Pancreas (tissue), 10 donors: ENCODE results near the gene TRRAP. TPM values are rescaled to one million over a fixed set of nuclear protein-coding genes. Genes with fewer than 3 reads are reported as not detected.

Source experiments
- ATAC-seq, 4 donors: fragments of 200-7000 bp; cut with Tn5 transposase; one replicate each; pipeline versions ENCODE4 v1.8.0 to v1.9.1; 2020; ENCODE audit warnings: mild to moderate bottlenecking in 4 of 4, moderate library complexity in 4 of 4
- DNase-seq, 6 donors: peaks; one replicate each; pipeline ENCODE4 v3.0.0-alpha.2; 2020
- FAIRE-seq: peaks from 2 replicates; lab custom pipeline; 2012; peaks lifted over from hg19 to GRCh38; lab: Jason Lieb, UNC
- H3K27ac ChIP-seq, 4 donors: fragments of 200-600 bp; sonication (generic); 1 replicate in 3 of 4; 2 replicates in 1 of 4; pipeline versions ENCODE4 v1.5.0 to v1.8.0; 2020
- H3K27me3 ChIP-seq, 4 donors: fragments of 200-600 bp; one replicate each; pipeline ENCODE4 v1.8.0; 2021
- H3K36me3 ChIP-seq, 3 donors: fragments of 200-600 bp; sonication (generic) in 1 of 3; one replicate each; pipeline versions ENCODE4 v1.5.0 to v1.8.0; 2020 to 2021
- H3K4me1 ChIP-seq, 3 donors: fragments of 200-600 bp; one replicate each; pipeline ENCODE4 v1.8.0; 2021
- H3K4me3 ChIP-seq, 4 donors: fragments of 200-600 bp; sonication (generic) in 2 of 4; one replicate each; pipeline versions ENCODE4 v1.5.0 to v1.8.0; 2020 to 2021
- H3K9me3 ChIP-seq, 4 donors: fragments of 200-600 bp; one replicate each; pipeline ENCODE4 v1.8.0; 2021
- WGBS, 2 donors: extraction: QIAGEN DNeasy Blood & Tissue Kit; methylation state at CpG; one replicate each; pipeline ENCODE4 v1.1.7; 2013; 5-methylcytosine and 5-hydroxymethylcytosine counted together
- intact Hi-C, 3 donors: fragments of 100-400 bp; cut with DNase I; formaldehyde crosslinking; loops; one replicate each; pipeline versions ENCODE4 v1.11.1 to v1.14.2; 2022
- polyA plus RNA-seq, 2 donors: library from polyadenylated mRNA; stranded (reverse); fragments of 200-250 nt; gene quantifications; one replicate each; pipeline ENCODE4 v1.2.3, GENCODE V29; 2013
- total RNA-seq, 6 donors: library from RNA; stranded (reverse); fragmentation: NEBNext Ultra II Directional in 4 of 6; extraction: Animal tissue kit (Norgen Biotek cat#: 25700) in 4 of 6; gene quantifications; one replicate each; pipeline versions ENCODE4 v1.2.1 to v1.2.4, GENCODE V29; 2021 to 2023
- TF ChIP-seq, protein P1 (sequence below), 4 donors: fragments of 200-600 bp; sonication (generic) in 3 of 4; IDR thresholded peaks; one replicate each; pipeline versions ENCODE4 v1.5.0 to v1.8.0; 2021; ENCODE audit warnings: antibody characterized with exemption in 4 of 4
- donor health status: healthy with polysubstance abuse.
- donor health status: DM: no; HTN: no; CAD: no; lungs with moderate emphysema.
- donor health status: DM: no; HTN: no; CAD: no.
- donor health status: control.
- donor health status: control.
- donor health status: Bipolar disorder and iron deficiency.
- donor health status: DM: yes; HTN: yes; CAD: no.
- donor health status: DM: no; HTN: no; CAD: no.
- donor health status: DM: no; HTN: no; CAD: no.
- donor health status: DM: yes; HTN: yes; CAD: no.

The TRRAP gene
- total and polyA plus RNA-seq, 8 donors, result 10.2 to 25.1 (median 15.6) TPM

- TF ChIP-seq, protein P1, sequence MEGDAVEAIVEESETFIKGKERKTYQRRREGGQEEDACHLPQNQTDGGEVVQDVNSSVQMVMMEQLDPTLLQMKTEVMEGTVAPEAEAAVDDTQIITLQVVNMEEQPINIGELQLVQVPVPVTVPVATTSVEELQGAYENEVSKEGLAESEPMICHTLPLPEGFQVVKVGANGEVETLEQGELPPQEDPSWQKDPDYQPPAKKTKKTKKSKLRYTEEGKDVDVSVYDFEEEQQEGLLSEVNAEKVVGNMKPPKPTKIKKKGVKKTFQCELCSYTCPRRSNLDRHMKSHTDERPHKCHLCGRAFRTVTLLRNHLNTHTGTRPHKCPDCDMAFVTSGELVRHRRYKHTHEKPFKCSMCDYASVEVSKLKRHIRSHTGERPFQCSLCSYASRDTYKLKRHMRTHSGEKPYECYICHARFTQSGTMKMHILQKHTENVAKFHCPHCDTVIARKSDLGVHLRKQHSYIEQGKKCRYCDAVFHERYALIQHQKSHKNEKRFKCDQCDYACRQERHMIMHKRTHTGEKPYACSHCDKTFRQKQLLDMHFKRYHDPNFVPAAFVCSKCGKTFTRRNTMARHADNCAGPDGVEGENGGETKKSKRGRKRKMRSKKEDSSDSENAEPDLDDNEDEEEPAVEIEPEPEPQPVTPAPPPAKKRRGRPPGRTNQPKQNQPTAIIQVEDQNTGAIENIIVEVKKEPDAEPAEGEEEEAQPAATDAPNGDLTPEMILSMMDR (IDR thresholded peaks at IDR 0.05), result no peak
- H3K27ac ChIP-seq, result no peak overlapping the region
- 91 to 92% methylated on average over 7 to 8 of the region's 8 CpGs for WGBS, 2 donors
- H3K4me1 ChIP-seq, result peaks cover 0 to 9% (median 0%) of the 10 kb centered on the region in 3 donors
- H3K36me3 ChIP-seq, result peaks cover 3 to 61% (median 9%) of the 10 kb centered on the region in 3 donors
- no peak for FAIRE-seq
- H3K27me3 ChIP-seq, result no peaks in the 10 kb centered on the region
- H3K9me3 ChIP-seq, result no peaks in the 10 kb centered on the region
- DNase-seq, result no peak
- intact Hi-C loops, result loop anchor here in 1 of 3 donors (10.0 kb wide), 1 partner anchor 258 kb away; no protein-coding TSS in a partner anchor
- ATAC-seq, result no peak
- no peak overlapping the region for H3K4me3 ChIP-seq
These were observed 168.4 kb downstream of the TRRAP start for GRCh38 chr7:99046722-99047121.

- Histone ChIP-seq H3K9me3 (no peaks in the 10 kb centered on the region), H3K27me3 (no peaks in the 10 kb centered on the region), H3K4me1 (peaks cover 0 to 6% (median 0%) of the 10 kb centered on the region in 3 donors), H3K4me3 (no peak overlapping the region), H3K27ac (no peak overlapping the region), H3K36me3 (peaks cover 3 to 70% (median 9%) of the 10 kb centered on the region in 3 donors)
- FAIRE-seq (no peak), ATAC-seq (no peak), DNase-seq (no peak)
- 89 to 95% methylated on average over 15 of the region's 15 CpGs for WGBS, 2 donors
- TF ChIP-seq, protein P1 (IDR thresholded peaks at IDR 0.05), result no peak
- intact Hi-C loops, result loop anchor here in 1 of 3 donors (10.0 kb wide), 1 partner anchor 257 kb away; no protein-coding TSS in a partner anchor
These were observed 169.3 kb downstream of the TRRAP start for GRCh38 chr7:99047526-99048077.

DNA sequence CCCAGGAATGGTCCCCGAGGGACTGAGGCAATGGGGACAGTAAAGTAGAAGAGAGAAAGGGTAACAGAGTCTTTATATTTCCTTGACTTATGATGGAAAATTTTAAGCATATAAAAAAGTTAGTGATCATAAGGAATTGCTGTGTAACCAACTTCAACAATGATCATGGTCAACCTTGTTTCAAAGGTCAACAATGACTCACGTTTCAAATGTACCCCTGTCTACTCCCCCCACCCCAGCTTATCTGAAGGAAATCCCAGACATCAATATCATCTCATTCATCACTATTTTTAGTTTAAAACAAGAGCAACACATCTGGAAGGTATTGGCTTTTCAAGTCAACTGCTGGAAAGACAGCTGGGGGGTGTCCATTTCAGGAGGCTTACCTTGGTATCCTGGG is 172.6 kb downstream of the TRRAP start:
- ATAC-seq, result peak; percentile 32 to 73 (median 50)
- H3K36me3 ChIP-seq, result peaks cover 3 to 69% (median 18%) of the 10 kb centered on the region in 3 donors
- no peak for DNase-seq
- peaks cover 0 to 6% (median 0%) of the 10 kb centered on the region in 3 donors for H3K4me1 ChIP-seq
- 46 to 49% methylated on average over 2 of the region's 2 CpGs for WGBS, 2 donors
- no peaks in the 10 kb centered on the region for H3K27me3 ChIP-seq
- FAIRE-seq, result no peak
- no peak overlapping the region for H3K27ac ChIP-seq
- TF ChIP-seq, protein P1 (IDR thresholded peaks at IDR 0.05), result no peak
- no peaks in the 10 kb centered on the region for H3K9me3 ChIP-seq
- no peak overlapping the region for H3K4me3 ChIP-seq
- intact Hi-C loops, result loop anchor here in 1 of 3 donors (10.0 kb wide), 1 partner anchor 94 kb away; the partner anchor contains the start of gene SMURF1

- WGBS, 2 donors, result 88 to 92% methylated on average over 9 of the region's 9 CpGs
- FAIRE-seq (no peak), DNase-seq (no peak), ATAC-seq (no peak)
- Histone ChIP-seq H3K4me3 (no peak overlapping the region), H3K4me1 (peaks cover 0 to 6% (median 0%) of the 10 kb centered on the region in 3 donors), H3K9me3 (no peaks in the 10 kb centered on the region), H3K27me3 (no peaks in the 10 kb centered on the region), H3K36me3 (peaks cover 0 to 55% (median 22%) of the 10 kb centered on the region in 3 donors), H3K27ac (no peak overlapping the region)
- TF ChIP-seq, protein P1 (IDR thresholded peaks at IDR 0.05), result no peak
- intact Hi-C loops, result loop anchor here in 1 of 3 donors (10.0 kb wide), 1 partner anchor 90 kb away; the partner anchor contains the start of gene SMURF1
These were observed 176.4 kb downstream of the TRRAP start for GRCh38 chr7:99054781-99055180.
